HG03342 (cell line): Measurements from ENCODE around the gene HYPK.
"Not testable (repeated sequence)": the region's sequence is repeated elsewhere in the genome, so short reads cannot be mapped to it uniquely, and the experiment has no call there.

Experiments used
- ATAC-seq: cut with Tn5 transposase; IDR thresholded peaks from one replicate; pipeline ENCODE4 v1.9.1; 2021; ENCODE audit warnings: mild to moderate bottlenecking, moderate library complexity; ENCODE audit not compliant: unreplicated experiment

The HYPK gene

GRCh38 chr15:43794269-43795037 lies 5.9 kb upstream of the HYPK start:
- ATAC-seq: no peak

GRCh38 chr15:43795197-43795596 lies 5.2 kb upstream of the HYPK start:
- ATAC-seq: no peak

- ATAC-seq: no peak
Measured at GRCh38 chr15:43795997-43796396, 4.4 kb upstream of the HYPK start.

- no peak for ATAC-seq
Measured at GRCh38 chr15:43796566-43796965, 3.8 kb upstream of the HYPK start.

- ATAC-seq: no peak
Measured at GRCh38 chr15:43799209-43799944, 1.0 kb upstream of the HYPK start.

GRCh38 chr15:43799945-43800285 lies 484 bp upstream of the HYPK start, which contains the start of gene SERINC4:
Gene SERINC4, minus strand, starts transcription at chr15:43800220. Its CDS starts 234 bp downstream, at chr15:43799986.
- ATAC-seq: no peak

- ATAC-seq: not testable (repeated sequence)
Measured at GRCh38 chr15:43802676-43803075, 2.3 kb downstream of the HYPK start.

- ATAC-seq: no peak
Measured at GRCh38 chr15:43808435-43808950, 8.1 kb downstream of the HYPK start.

- no peak for ATAC-seq
Measured at GRCh38 chr15:43808960-43809678, 8.7 kb downstream of the HYPK start.

- ATAC-seq: not testable (repeated sequence)
Measured at GRCh38 chr15:43815064-43815463, 14.7 kb downstream of the HYPK start.

GRCh38 chr15:43821505-43821904 lies 21.1 kb downstream of the HYPK start:
- ATAC-seq: no peak

- peak; percentile 71 for ATAC-seq
Measured at GRCh38 chr15:43824302-43825246, 24.2 kb downstream of the HYPK start, which contains the start of gene MFAP1. Gene MFAP1, minus strand, starts transcription at chr15:43824690. Its CDS starts 121 bp downstream, at chr15:43824569.

GRCh38 chr15:43825305-43825704 lies 24.9 kb downstream of the HYPK start:
- not testable (repeated sequence) for ATAC-seq

GRCh38 chr15:43826029-43826507 lies 25.7 kb downstream of the HYPK start:
- no peak for ATAC-seq

GRCh38 chr15:43826508-43827341 lies 26.3 kb downstream of the HYPK start, which contains the start of gene WDR76:
Gene WDR76, plus strand, starts transcription at chr15:43827002. Its CDS starts 31 bp downstream, at chr15:43827033.
- peak; percentile 60 for ATAC-seq

GRCh38 chr15:43828061-43828657 lies 27.8 kb downstream of the HYPK start:
- no peak for ATAC-seq

- ATAC-seq: not testable (repeated sequence)
Measured at GRCh38 chr15:43829951-43830540, 29.6 kb downstream of the HYPK start.

GRCh38 chr15:43830691-43831275 lies 30.4 kb downstream of the HYPK start:
- not testable (repeated sequence) for ATAC-seq
